Measurements from ENCODE around the gene NDUFAF5.

GRCh38 chr20:13814672-13815071 lies 29.8 kb downstream of the NDUFAF5 start:
- no peak for TF ChIP-seq CTCF (IDR thresholded peaks at IDR 0.05 in 8 of 11, conservative IDR thresholded peaks at IDR 0.05 in 3 of 11)
- TF ChIP-seq POLR2A (IDR thresholded peaks at IDR 0.05), result no peak
- no peak for TF ChIP-seq POLR2AphosphoS5 (IDR thresholded peaks at IDR 0.05)
